GM23248 (cell line): ENCODE results near the gene PANK1. TPM values are rescaled to one million over a fixed set of nuclear protein-coding genes. Genes with fewer than 3 reads are reported as not detected.

Experiments
- DNase-seq: peaks from one replicate; pipeline ENCODE4 v3.0.0-alpha.2; 2015
- H2AFZ ChIP-seq: fragments of 200-600 bp; sonication (generic); 2 replicates; pipeline ENCODE4 v1.6.1; 2016; ENCODE audit warnings: antibody characterized with exemption
- H3F3A ChIP-seq: fragments of 200-600 bp; sonication (generic); 2 replicates; pipeline ENCODE4 v1.6.1; 2016; ENCODE audit warnings: mild to moderate bottlenecking, antibody characterized with exemption, mixed run types; ENCODE audit not compliant: insufficient read depth
- H3K27ac ChIP-seq: fragments of 200-600 bp; sonication (generic); 2 replicates; pipeline ENCODE4 v1.5.1; 2016; ENCODE audit warnings: mild to moderate bottlenecking
- H3K27me3 ChIP-seq: fragments of 200-600 bp; sonication (generic); replicated peaks from 2 replicates; pipeline ENCODE4 v1.6.1; 2016; ENCODE audit warnings: mild to moderate bottlenecking; ENCODE audit not compliant: insufficient read depth
- H3K36me3 ChIP-seq: fragments of 200-600 bp; sonication (generic); 2 replicates; pipeline ENCODE4 v1.6.1; 2016; ENCODE audit warnings: low read depth, mild to moderate bottlenecking
- H3K4me1 ChIP-seq: fragments of 200-600 bp; sonication (generic); 2 replicates; pipeline ENCODE4 v1.6.1; 2016; ENCODE audit warnings: mild to moderate bottlenecking; ENCODE audit not compliant: insufficient read depth
- H3K4me2 ChIP-seq: fragments of 200-600 bp; sonication (generic); one replicate; pipeline ENCODE4 v1.6.1; 2016; ENCODE audit warnings: mild to moderate bottlenecking; ENCODE audit not compliant: unreplicated experiment
- H3K4me3 ChIP-seq: fragments of 200-600 bp; sonication (generic); 2 replicates; pipeline ENCODE4 v1.5.1; 2016; ENCODE audit warnings: mild to moderate bottlenecking
- H3K79me2 ChIP-seq: fragments of 200-600 bp; sonication (generic); 2 replicates; pipeline ENCODE4 v1.6.1; 2016; ENCODE audit warnings: mild to moderate bottlenecking; ENCODE audit not compliant: insufficient read depth
- H3K9ac ChIP-seq: fragments of 200-600 bp; sonication (generic); 2 replicates; pipeline ENCODE4 v1.6.1; 2016; ENCODE audit warnings: mild to moderate bottlenecking
- H3K9me2 ChIP-seq: fragments of 200-600 bp; sonication (generic); 2 replicates; pipeline ENCODE4 v1.6.1; 2016; ENCODE audit warnings: mixed run types, mild to moderate bottlenecking, moderate library complexity; ENCODE audit not compliant: insufficient read depth
- H3K9me3 ChIP-seq: fragments of 200-600 bp; sonication (generic); one replicate; pipeline ENCODE4 v1.6.1; 2017; ENCODE audit warnings: low read depth
- H4K20me1 ChIP-seq: fragments of 200-600 bp; sonication (generic); 2 replicates; pipeline ENCODE4 v1.6.0; 2016; ENCODE audit not compliant: insufficient read depth
- EZH2 ChIP-seq: fragments of 200-600 bp; sonication (generic); IDR thresholded peaks from 2 replicates; pipeline ENCODE4 v1.6.1; 2018; ENCODE audit warnings: antibody characterized with exemption, mild to moderate bottlenecking; ENCODE audit not compliant: insufficient read depth, poor library complexity, severe bottlenecking
- EZH2phosphoT487 ChIP-seq: fragments of 200-600 bp; sonication (generic); IDR thresholded peaks from 2 replicates; pipeline ENCODE4 v1.6.1; 2018; ENCODE audit warnings: antibody characterized with exemption, moderate library complexity, mild to moderate bottlenecking, low read depth; ENCODE audit not compliant: insufficient read depth
- WGBS, 2 experiments: methylation state at CpG; one replicate each; pipeline ENCODE4 v1.1.6; 2015 to 2017; ENCODE audit warnings: low lambda C conversion rate in 2 of 2, low coverage in 1 of 2; ENCODE audit errors: missing lambda C conversion rate in 2 of 2; 5-methylcytosine and 5-hydroxymethylcytosine counted together
- in situ Hi-C: fragments of 300-500 bp; cut with MboI; formaldehyde crosslinking; loops from 2 replicates; pipeline ENCODE4 v1.15.0; 2020
- polyA plus RNA-seq: library from polyadenylated mRNA; unstranded; fragments of >200 nt; fragmentation: Nextera tagmentation; extraction: Ambion mirVana; gene quantifications from 2 replicates; pipeline ENCODE4 v1.2.1, GENCODE V29; 2016
- total RNA-seq: library from RNA; depleted of rRNA; stranded (reverse); fragments of >200 nt; shearing (Covaris generic); gene quantifications from 2 replicates; pipeline ENCODE4 v1.2.3, GENCODE V29; 2014

The PANK1 gene
- total and polyA plus RNA-seq, 2 experiments from 2014 or later, result 3.3 to 3.6 TPM

GRCh38 chr10:89643812-89644690 is 991 bp downstream of the PANK1 start:
- no peak for TF ChIP-seq EZH2phosphoT487
- no peak for TF ChIP-seq EZH2
- Histone ChIP-seq H3K4me2 (peak overlapping the region; percentile 98), H4K20me1 (no peaks in the 10 kb centered on the region), H3K36me3 (no peaks in the 10 kb centered on the region), H3K4me3 (peak overlapping the region; percentile 83), H2AFZ (peak overlapping the region; percentile 94), H3K9ac (peak overlapping the region; percentile 83), H3K9me2 (no peaks in the 10 kb centered on the region), H3F3A (peaks cover 7% of the 10 kb centered on the region; the same call in 1 of the 2 replicates), H3K27me3 (no peaks in the 10 kb centered on the region), H3K27ac (peak overlapping the region; percentile 80), H3K9me3 (no peaks in the 10 kb centered on the region), H3K4me1 (peaks cover 13% of the 10 kb centered on the region; the same call in 1 of the 2 replicates), H3K79me2 (peaks cover 42% of the 10 kb centered on the region)
- in situ Hi-C loops, result no loop called here
- DNase-seq, result peak; percentile 97
- WGBS, 2 experiments, result 2 to 3% methylated on average over 37 to 42 of the region's 49 CpGs

GRCh38 chr10:89643431-89643811 is 1.6 kb downstream of the PANK1 start:
- H3K9ac ChIP-seq, result peak overlapping the region; percentile 83
- H3K4me1 ChIP-seq, result peaks cover 13% of the 10 kb centered on the region; the same call in 1 of the 2 replicates
- no peaks in the 10 kb centered on the region for H3K9me2 ChIP-seq
- no peaks in the 10 kb centered on the region for H3K27me3 ChIP-seq
- H3K4me2 ChIP-seq, result peak overlapping the region; percentile 98
- no peaks in the 10 kb centered on the region for H3K9me3 ChIP-seq
- WGBS, 2 experiments, result 3 to 4% methylated on average over 2 of the region's 2 CpGs
- peak overlapping the region; percentile 83 for H3K4me3 ChIP-seq
- H4K20me1 ChIP-seq, result no peaks in the 10 kb centered on the region
- H2AFZ ChIP-seq, result peak overlapping the region; percentile 94
- peaks cover 46% of the 10 kb centered on the region for H3K79me2 ChIP-seq
- H3F3A ChIP-seq, result peaks cover 7% of the 10 kb centered on the region; the same call in 1 of the 2 replicates
- TF ChIP-seq EZH2phosphoT487 (no peak), EZH2 (no peak)
- 0 out of 2 replicates have a peak overlapping the region, but pooled peaks have one; percentile 16 for H3K27ac ChIP-seq
- in situ Hi-C loops, result no loop called here
- H3K36me3 ChIP-seq, result no peaks in the 10 kb centered on the region
- no peak for DNase-seq

- Histone ChIP-seq H3K79me2 (peaks cover 49% of the 10 kb centered on the region), H2AFZ (no peak overlapping the region), H3F3A (peaks cover 7% of the 10 kb centered on the region; the same call in 1 of the 2 replicates), H3K9me3 (no peaks in the 10 kb centered on the region), H3K27me3 (no peaks in the 10 kb centered on the region), H3K27ac (no peak overlapping the region), H3K9me2 (no peaks in the 10 kb centered on the region), H3K4me3 (no peak overlapping the region), H3K4me2 (no peak overlapping the region), H3K9ac (no peak overlapping the region), H3K4me1 (peaks cover 13% of the 10 kb centered on the region; the same call in 1 of the 2 replicates), H3K36me3 (no peaks in the 10 kb centered on the region), H4K20me1 (no peaks in the 10 kb centered on the region)
- WGBS, 2 experiments, result 76 to 81% methylated on average over 3 of the region's 3 CpGs
- in situ Hi-C loops, result no loop called here
- no peak for DNase-seq
- TF ChIP-seq EZH2phosphoT487, result no peak
- no peak for TF ChIP-seq EZH2
Observed at GRCh38 chr10:89642193-89642592, 2.8 kb downstream of the PANK1 start.

- H3K4me3 ChIP-seq, result no peak overlapping the region
- no peak overlapping the region for H3K4me2 ChIP-seq
- WGBS, 2 experiments, result 86 to 100% methylated on average over 1 of the region's 1 CpG
- H3K4me1 ChIP-seq, result 0 out of 2 replicates have a peak, but pooled peaks cover 10% of the 10 kb centered on the region
- DNase-seq, result no peak
- H3K9me3 ChIP-seq, result no peaks in the 10 kb centered on the region
- H3K27ac ChIP-seq, result no peak overlapping the region
- peaks cover 7% of the 10 kb centered on the region; the same call in 1 of the 2 replicates for H3F3A ChIP-seq
- in situ Hi-C loops, result no loop called here
- H3K36me3 ChIP-seq, result no peaks in the 10 kb centered on the region
- H3K27me3 ChIP-seq, result no peaks in the 10 kb centered on the region
- no peaks in the 10 kb centered on the region for H4K20me1 ChIP-seq
- no peak overlapping the region for H3K9ac ChIP-seq
- no peak overlapping the region for H2AFZ ChIP-seq
- H3K9me2 ChIP-seq, result no peaks in the 10 kb centered on the region
- peaks cover 52% of the 10 kb centered on the region for H3K79me2 ChIP-seq
- no peak for TF ChIP-seq EZH2
- no peak for TF ChIP-seq EZH2phosphoT487
Observed at GRCh38 chr10:89640241-89640640, 4.8 kb downstream of the PANK1 start.
